HT-29 (cell line): Measurements from ENCODE around the gene SIAH3. TPM values are rescaled to one million over a fixed set of nuclear protein-coding genes. Genes with fewer than 3 reads are reported as not detected.
A peak's percentile ranks its signal among the peaks of the same experiment; 100 is the strongest.

Experiments
- DNase-seq: peaks from one replicate; pipeline ENCODE4 v3.0.0-alpha.2; 2015; ENCODE audit warnings: low spot score
- total RNA-seq: library from RNA; depleted of rRNA; stranded (reverse); fragments of >200 nt; shearing (Covaris generic); gene quantifications from 2 replicates; pipeline ENCODE4 v1.2.3, GENCODE V29; 2014

The SIAH3 gene
- total RNA-seq, 1 experiment from 2014 or later, result 0.10 TPM

DNA sequence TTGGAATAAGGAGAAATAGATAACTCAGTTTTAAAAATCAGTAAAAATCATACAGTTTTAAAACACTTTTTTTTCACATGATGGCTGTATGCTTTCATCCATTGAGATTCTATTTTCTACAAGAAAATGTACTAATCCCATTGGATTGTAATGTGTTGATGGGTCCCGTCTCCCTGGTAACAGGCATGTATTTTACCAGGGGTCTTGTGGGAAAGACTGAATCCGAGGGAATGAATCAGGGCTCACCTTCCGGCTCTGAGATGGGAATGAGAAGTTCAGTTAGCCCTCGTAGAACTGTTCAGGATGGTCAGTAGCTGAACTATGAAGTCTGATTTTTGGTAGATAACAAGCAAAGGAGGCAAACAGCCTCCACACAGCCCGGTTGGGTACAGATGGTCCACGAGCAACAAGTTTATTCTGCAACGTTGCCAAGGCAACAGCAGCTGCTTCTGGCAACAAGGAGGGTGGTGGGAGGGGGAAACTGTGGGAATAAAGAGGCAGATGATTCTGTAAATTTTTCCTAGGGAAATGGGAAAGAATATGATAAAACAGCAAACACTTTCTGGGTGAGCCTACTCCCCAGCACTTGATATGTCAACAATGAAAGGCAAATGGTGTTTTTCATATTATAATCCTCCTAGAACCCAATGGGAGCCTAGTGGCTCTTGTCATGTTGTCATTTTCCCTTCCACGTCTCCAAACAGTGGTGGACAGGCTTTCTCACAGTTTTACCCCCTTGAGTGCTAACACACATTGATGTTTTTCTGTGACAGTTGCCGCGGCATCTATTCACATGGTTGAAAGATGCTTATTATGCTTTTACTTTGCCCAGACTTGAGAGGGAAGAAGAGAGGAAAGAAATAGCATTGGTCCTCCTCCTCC lies 12.4 kb upstream of the SIAH3 start:
- DNase-seq, result no peak

DNA sequence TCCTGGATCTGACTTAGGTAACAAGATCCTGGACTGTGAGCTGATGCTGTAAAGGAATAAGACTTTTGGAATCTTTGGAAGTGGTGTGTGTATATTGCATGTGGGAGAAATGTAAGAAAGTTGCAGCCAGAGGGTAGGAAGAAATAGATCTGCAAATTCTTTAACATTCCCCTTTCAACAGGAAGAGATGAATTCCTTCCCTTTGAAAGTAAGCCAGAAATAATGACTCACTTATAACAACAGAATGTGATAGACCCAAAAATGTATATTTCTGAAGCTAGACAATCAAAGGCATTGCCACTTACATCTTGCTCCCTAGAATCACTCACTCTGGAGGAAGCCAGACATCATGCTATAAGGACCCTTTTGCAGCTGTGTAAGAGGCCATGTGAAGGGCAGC lies 9.8 kb upstream of the SIAH3 start:
- no peak for DNase-seq

DNA sequence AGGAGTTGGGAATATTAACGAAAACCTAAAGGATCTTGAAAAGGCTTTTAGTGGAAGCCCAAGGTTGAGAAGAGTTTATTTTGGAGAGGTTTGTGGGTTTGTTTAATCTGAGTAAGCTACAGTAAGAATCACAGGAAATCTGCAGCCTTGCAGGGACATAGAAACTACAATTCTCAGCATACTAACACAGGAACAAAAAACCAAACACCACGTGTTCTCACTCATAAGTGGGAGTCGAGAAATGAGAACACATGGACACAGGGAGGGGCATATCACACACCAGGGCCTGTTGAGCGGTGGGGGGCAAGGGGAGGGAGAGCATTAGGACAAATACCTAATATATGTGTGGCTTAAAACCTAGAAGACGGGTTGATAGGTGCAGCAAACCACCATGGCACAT lies 8.7 kb upstream of the SIAH3 start:
- DNase-seq, result no peak

DNA sequence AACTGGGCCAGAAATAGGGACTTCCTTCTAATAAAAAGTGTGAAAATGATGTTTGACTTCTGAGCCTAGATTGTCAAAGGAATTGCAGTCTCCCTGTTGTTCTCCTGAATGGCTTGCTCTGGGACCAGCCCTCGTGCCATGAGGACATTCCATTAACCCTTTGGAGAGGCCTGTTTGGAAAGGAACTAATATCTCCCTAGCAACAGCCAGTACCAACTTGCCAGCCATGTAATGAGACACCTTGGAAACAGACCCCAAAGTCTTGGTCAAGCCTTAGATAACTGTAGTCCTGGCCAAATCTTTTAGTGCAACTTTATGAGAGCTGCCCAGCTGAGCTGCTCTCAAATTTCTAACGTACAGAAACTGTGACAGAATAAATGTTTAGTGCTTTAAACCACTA lies 8.2 kb upstream of the SIAH3 start:
- no peak for DNase-seq

DNA sequence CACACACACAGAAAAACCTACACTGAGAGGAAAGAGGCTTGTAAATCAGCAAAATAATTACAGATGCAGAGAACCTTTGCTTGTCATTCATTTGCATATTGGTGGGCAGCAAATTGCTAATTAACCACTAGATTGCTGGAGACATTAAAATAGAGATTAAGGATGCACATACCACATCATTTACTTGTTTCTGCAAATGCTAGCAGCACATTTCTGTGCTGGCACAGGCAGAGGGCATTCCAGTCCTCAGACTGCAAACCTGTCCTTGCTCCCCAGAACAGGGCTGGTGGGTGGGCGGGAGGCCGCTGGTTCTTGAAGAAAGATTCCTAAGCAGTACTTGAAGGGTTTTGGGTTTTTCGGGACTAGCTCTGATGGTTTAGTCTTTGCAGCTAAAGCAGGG lies 941 bp upstream of the SIAH3 start:
- no peak for DNase-seq

DNA sequence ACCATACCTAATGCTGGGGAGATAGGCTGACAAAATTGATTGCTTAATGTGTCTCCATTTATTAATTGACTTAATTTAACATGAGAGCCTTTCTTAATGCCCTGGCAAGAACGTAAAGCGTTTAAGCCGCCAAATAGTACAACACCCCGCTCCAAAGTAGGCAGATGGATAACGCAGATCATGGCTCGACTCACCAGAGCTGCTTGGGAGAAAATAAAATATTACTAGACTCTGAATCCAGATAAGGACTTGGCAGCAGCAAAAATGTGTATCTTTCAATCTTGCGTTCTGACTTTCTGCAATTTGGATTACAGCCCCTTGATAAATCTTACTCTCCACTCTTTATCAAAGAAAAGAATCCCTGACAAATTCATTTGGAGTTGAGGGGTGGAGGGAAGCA lies 403 bp upstream of the SIAH3 start:
- DNase-seq, result no peak

DNA sequence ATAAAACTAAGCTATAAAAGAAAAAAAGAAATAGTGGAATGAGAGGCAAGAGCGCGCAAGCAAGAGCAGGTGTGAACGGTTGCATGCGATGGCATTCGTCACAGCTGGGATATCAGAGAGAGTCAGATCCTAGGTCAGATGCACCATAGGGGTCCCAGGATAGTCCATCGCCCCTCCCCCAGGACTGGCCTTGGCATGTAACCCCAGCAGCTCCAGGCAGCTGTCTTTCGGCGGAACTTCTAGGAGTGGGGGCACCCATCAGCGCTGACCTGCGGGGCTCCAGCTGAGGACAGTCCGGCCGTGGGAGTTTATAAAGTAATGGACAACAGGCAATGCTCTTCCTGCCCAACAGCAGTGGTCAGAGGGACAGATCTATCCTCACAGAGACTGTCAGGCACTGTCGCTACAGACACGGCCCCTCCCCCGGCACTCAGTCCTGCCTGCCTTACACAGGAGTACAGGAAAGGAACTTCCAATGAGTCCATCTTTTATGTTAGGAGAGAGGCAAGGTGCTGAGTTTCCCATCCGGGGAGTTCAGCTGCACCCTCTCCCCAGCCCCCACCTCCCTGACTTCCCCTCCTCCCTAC lies 1.4 kb downstream of the SIAH3 start:
- DNase-seq, result no peak

DNA sequence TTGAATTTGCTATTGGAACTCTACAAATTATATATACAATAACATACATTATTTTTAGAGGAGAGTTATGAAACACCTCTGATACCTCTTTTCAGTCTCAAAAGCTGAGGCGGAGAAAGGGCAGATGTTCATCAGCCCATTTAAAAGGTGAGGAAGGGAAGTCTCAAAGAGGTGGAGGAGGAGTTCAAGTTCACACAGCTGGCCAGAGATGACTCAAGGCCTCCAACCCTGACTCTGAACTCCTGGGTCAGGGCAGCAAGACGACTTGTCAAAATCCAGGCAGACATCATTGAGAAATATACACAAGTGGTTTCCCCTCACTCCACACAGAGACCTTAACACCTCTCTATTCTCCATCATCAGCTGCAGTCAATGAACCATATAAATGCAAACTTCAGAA lies 2.1 kb downstream of the SIAH3 start:
- no peak for DNase-seq

DNA sequence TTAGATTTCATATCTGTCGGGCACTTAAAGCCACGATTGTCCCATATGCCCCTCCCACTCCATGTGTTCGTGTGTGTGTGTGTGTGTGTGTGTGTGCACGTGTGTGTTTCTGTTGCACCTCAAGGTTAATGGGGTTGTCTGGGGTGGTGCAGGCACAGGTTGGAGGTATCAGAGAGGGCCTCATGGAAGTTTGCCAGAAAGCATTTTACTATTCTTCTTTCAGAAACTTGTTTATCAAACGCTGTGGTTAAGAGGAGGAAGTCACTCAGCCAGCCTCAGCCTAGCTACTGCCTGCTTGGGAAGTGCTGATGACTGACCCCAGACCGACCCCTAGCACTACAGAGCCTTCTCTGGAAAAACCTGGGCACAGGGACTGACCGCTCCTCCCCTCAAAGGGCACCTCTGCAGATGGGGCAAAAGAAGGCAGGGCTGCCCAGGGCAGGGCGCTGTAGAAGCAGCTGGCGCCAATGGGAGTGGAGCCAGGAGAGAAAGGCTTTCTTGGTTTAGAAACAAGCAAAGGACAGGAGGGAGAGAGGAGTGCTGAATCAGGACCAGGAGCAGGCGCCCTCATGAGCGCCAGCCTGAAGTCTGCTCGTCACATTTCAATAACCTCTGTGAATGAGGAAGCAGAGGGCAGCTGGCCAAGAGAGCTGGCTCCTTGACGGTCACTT lies 3.9 kb downstream of the SIAH3 start:
- DNase-seq, result peak; percentile 59

DNA sequence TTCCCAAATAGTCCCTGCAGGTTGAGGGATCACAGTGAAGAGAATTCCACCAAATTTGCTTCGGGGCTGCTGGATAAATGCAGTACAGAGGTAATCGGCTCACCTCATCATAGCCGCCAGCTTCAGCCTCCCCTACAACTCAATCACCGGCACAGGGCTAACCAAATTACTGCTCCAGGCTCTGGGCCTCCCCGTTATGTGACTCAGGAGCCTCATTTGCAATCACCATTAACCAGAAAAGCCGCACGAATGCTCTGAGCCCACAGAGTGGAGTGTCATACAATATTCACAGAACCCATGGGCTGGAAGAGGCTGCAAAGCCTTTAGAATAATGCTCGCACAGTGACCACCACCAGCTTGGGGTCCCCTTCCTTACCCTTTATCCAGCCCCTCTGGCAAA lies 4.9 kb downstream of the SIAH3 start:
- no peak for DNase-seq

DNA sequence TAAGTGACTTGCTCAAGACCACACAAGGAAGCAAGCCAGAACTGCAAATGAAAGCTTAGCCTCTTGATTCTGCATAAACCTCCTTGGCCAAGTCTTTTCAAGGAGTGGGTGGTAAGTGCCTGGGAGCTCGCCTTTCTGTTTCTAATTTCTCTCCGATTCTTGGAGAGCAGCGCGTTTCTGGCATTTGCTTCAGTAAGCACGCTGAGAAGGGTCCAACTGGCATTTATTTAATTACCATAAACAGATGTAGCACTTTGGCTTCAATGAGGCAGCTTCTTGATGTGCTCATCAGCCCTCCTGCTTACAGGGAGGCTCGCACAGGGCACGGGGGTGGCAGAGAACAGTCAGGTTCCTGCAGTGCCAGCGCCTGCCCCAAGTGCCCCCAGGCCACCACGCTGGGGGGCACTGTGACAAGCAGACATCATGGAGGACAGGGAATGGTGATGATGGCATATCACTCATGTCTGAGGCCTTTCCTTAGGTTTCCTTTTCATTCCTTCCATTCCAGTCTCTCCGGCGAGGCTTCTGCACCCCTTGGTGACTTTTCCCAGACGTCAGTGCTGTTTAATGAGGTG lies 13.3 kb downstream of the SIAH3 start:
- no peak for DNase-seq

DNA sequence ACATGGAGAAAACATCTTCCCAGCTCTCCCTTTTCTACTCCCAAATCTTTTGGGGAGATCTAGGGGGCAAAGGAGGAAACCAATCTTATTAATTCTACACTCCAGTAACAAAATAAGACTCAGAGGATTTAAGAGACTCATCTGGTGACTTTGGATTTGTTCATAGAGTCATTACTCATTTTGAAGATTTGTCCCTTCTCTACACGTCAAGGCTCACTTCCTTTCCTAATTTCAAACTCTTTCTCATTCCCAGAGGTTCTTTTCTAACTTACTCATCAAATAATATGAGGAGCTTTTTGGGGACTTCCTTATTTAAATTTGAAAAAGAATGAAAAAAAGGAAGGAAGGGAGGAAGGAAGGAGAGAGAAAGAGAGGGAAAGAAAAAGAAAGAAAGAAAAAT lies 14.4 kb downstream of the SIAH3 start:
- DNase-seq, result no peak

DNA sequence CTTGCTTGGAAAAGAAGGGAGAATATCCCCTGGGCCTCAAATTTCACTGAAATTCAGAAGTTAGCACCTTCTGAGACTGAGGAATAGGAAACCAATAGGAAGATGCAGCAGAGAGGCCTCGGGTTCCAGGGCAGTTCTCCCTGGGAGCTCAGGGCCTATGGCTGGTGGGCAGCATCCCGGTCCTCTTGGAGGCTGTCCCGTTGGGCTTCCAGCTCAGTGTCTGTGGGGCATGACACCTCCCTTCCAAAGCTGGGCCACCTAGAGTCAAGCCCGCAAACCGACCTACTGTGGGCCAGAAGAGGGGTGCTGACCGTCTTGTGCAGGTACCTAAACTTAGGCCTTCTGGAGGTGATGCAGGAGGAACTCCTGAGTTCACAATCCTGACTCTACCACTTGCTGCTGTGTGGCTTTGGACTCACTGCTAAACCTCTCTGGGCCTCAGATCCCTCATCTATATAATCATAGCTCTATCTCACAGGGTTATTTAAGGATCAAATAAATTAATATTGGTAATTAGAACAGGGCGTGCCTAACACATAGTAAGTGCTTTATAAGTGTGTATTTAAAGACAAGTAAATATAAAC lies 17.1 kb downstream of the SIAH3 start:
- DNase-seq, result no peak

DNA sequence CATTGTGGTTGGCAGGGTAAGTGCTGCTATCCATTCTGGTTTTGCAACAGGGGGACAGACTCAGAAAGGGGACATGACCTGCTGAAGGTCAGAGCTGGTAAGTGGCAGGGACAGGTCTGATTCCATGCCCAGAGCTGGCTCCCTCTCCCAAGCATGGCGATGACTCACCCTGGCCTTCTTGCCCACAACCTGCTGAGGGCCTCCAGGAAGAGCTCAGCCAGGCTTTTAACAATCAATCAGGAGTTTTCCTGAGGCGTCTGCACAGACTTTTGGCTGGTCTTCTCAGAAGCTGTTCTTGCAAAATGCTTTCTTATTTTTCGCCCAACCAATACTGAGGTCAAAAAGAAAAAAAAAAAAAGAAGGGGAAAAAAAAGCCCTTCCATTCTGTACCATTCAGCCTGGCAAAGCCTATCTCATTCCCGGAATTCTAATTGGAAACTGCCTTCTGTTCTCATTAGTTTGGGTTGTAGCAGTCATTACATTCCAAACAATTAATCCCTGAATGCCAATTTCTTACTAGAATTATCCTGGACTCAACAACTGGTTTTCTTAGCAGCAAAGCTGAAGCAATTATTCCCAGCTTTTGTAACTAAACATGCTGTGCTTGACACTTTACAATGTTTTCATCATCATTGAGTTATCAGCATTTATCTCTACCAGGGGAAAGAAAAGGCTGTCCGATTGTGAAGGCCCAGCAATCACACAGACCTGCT lies 17.7 kb downstream of the SIAH3 start:
- peak; percentile 73 for DNase-seq

DNA sequence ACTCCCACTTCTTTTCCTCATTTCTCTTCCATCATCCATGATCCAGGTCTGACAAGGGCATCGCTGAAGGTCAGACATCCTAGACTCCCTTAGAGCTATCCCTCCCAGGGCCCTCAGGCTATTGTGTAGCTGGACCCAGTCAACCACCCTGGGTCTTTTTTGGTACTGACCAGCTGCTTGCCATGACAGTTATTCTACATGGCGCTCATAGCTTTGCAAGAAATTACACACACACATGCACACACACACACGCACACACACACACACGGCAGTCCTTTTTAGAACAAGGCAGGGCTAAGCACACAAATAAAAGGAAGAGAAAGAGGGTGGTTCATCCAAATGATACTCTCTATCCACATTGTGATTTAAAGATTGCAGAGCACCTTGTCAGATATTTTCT lies 18.3 kb downstream of the SIAH3 start:
- DNase-seq, result no peak

DNA sequence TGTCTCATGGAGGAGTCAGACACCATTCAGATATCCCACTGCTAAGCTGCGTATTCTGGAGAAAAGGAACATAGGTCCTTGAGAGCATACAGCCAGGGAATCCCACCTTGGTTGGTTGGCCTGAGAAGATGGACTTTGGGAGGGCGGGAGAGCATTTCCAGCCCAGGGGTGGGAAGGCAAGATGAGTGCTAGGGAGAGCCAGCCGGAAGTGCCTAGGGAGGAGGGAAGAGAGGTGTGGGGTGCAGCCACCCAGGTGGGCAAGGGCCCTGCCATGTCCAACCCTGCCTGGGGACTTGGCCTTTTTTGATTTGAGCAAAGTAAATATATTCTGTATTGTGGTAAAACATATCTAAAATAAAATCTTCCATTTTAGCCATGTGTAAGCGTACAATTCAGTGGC lies 19.7 kb downstream of the SIAH3 start:
- DNase-seq, result no peak

DNA sequence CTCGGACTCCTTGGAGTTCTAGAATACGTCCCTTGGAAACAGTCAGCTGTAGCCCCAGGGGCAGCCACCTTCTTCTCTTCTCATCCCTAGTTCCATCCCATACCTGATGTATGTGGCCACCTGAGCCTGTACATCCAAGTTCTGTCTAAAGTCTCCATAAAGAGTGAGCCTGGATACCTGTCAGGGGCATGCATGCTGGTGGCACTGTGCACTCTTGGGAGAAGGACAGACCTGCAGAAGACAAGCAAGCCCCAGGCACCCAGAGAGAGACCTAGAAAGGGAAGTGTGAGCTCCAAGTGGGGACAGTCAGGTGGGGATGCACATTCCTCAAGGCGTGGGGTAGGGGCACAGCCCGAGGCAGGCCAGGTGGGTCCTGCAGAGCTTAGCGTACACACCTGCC lies 21.4 kb downstream of the SIAH3 start:
- DNase-seq, result no peak

DNA sequence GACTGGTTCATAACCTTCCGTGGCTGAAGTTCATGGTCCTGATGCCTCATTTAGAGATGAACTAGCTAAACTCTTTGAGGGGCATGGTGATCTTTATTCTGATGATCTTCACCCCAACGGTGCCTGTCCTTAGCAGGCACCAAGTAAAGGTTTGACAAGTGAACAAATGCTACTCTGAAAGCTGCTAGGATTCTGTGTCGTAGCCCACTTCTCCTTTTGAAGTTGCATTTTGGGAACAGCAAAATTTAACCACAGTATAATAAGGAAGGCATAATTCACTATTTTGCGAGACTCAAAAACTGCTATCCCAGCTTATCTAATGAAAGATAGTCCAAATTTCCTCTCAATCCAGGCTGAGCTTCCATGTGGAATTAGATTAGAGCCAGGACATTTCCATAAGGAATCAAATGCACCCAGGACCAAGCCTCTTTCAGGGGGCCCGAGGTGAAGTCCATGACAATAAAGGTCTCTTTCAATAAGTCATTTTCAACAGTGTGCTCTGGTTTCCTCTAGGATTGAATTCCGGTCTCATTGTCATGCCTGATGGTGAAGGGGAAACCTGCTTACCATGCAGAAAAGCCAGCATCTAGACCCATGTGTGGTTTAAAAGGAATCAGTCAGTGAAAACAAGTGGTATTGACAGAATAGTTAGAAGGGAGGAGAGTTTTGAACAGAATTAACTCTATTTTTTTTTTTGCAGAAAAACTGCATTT lies 23.1 kb downstream of the SIAH3 start:
- no peak for DNase-seq

DNA sequence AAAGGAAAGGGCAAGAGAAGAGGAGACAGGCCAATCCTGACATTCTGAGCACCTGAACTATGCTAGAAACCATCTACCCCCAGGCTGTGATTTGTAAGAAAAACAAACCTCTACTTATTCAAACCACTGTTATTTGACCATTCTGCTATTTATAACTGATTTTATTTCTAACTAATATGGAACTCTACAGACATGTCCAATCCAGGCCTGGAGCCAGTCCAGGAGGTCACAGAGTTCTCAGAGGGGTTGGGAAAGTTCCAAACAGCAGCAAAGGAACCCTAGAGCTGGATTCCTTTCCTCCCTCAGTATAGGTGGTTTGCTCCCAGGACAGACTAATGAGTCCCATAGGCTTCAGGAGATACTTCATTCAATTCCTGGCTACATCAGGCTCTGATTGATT lies 24.2 kb downstream of the SIAH3 start:
- DNase-seq, result no peak

DNA sequence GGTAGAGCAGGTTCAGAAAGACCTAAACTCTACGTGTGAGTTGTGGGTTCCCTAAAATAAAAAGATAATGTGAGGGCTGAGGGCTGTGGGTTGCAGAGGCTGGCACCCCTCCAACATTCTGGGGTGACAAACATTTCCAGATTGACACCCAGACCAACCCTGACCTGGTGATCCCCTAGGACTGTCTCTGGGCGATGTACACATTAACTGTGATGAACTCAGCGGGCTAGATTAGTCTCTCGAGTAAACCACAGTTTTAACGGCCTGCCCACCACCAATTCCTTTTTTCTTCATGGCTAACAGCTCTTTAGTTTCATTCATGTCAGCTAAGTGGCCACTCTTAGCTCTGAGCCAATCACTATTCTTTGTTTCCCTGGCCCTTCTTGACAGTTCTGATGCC lies 24.8 kb downstream of the SIAH3 start:
- DNase-seq, result no peak

DNA sequence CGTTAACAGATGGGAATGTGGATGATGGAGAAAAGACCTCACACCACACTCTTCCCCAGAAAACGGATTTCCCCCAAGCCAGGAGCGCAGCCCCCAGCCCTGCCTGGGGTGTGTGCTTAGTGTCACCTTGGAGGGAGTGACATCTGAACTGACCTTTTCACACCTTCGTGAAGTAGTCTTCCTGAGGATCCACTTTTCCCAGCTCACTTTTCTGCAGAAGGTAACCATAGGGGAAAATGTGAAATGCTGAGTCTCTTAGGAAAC lies 26.2 kb downstream of the SIAH3 start:
- no peak for DNase-seq
